ENCODE results near the gene PRR7.

The PRR7 gene

GRCh38 chr5:177487975-177488374, 41.4 kb downstream of the PRR7 start:
- no peak for DNase-seq

GRCh38 chr5:177489119-177489716, 42.6 kb downstream of the PRR7 start:
- DNase-seq = no peak

- no peak for DNase-seq
Observed at GRCh38 chr5:177490311-177490991, 43.8 kb downstream of the PRR7 start.

- DNase-seq = no peak
Observed at GRCh38 chr5:177490992-177491391, 44.4 kb downstream of the PRR7 start.

GRCh38 chr5:177491429-177491945, 44.9 kb downstream of the PRR7 start:
- DNase-seq = no peak

- DNase-seq = no peak
Observed at GRCh38 chr5:177491983-177492746, 45.6 kb downstream of the PRR7 start.

GRCh38 chr5:177492841-177493240, 46.2 kb downstream of the PRR7 start:
- DNase-seq = no peak

GRCh38 chr5:177493795-177494345, 47.3 kb downstream of the PRR7 start:
- no peak for DNase-seq

GRCh38 chr5:177494346-177495195, 48.0 kb downstream of the PRR7 start:
- no peak for DNase-seq

- no peak for DNase-seq
Observed at GRCh38 chr5:177495243-177496060, 48.8 kb downstream of the PRR7 start.

GRCh38 chr5:177496070-177496726, 49.6 kb downstream of the PRR7 start:
- DNase-seq = no peak

GRCh38 chr5:177496727-177497291, 50.2 kb downstream of the PRR7 start:
- no peak for DNase-seq

GRCh38 chr5:177497292-177498012, 50.8 kb downstream of the PRR7 start, which contains the start of gene PDLIM7:
Gene PDLIM7, minus strand, starts transcription at chr5:177497604. Its CDS starts 1,092 bp downstream, at chr5:177496512.
- peak; percentile 91 for DNase-seq

- DNase-seq = no peak
Observed at GRCh38 chr5:177498013-177498787, 51.6 kb downstream of the PRR7 start.

- no peak for DNase-seq
Observed at GRCh38 chr5:177499842-177500241, 53.2 kb downstream of the PRR7 start.

- peak; percentile 86 for DNase-seq
Observed at GRCh38 chr5:177500685-177501522, 54.3 kb downstream of the PRR7 start.

- no peak for DNase-seq
Observed at GRCh38 chr5:177501874-177502678, 55.5 kb downstream of the PRR7 start.

Data from activated naive CD4-positive, alpha-beta T cell treated with anti-CD3 and anti-CD28 coated beads, Interleukin-2, amount 50 U/mL, for 16 hours (primary cell).